ENCODE results near the gene SLC17A3. TPM values are rescaled to one million over a fixed set of nuclear protein-coding genes. Genes with fewer than 3 reads are reported as not detected.

The SLC17A3 gene
- total RNA-seq, 2 donors from 2014 or later: 0.63 TPM; not detected in 1

DNA sequence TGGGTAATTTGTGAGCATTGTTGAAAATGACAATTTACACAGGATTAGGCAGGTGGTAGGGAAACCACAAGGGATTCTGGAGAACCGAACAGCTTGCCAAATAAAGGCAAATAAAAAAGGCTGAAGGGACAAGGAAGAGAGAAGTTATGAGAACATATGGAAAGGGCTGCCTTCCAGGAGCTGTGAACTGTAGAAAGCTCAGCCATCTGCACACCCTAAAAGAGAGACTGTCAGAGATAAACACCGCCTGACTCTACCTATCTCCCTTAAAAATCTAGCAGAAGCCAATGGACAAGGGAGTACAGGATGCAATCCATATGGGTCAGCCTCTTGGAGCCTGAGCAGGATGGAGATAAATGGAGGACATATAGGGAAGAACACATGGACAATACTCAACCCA lies 29.5 kb downstream of the SLC17A3 start:
- TF ChIP-seq, protein P1, sequence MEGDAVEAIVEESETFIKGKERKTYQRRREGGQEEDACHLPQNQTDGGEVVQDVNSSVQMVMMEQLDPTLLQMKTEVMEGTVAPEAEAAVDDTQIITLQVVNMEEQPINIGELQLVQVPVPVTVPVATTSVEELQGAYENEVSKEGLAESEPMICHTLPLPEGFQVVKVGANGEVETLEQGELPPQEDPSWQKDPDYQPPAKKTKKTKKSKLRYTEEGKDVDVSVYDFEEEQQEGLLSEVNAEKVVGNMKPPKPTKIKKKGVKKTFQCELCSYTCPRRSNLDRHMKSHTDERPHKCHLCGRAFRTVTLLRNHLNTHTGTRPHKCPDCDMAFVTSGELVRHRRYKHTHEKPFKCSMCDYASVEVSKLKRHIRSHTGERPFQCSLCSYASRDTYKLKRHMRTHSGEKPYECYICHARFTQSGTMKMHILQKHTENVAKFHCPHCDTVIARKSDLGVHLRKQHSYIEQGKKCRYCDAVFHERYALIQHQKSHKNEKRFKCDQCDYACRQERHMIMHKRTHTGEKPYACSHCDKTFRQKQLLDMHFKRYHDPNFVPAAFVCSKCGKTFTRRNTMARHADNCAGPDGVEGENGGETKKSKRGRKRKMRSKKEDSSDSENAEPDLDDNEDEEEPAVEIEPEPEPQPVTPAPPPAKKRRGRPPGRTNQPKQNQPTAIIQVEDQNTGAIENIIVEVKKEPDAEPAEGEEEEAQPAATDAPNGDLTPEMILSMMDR (IDR thresholded peaks at IDR 0.05): no peak
- Histone ChIP-seq H3K27ac (no peak overlapping the region), H3K27me3 (replicated peaks; ENCODE audit: insufficient read depth) (no peaks in the 10 kb centered on the region), H3K36me3 (no peaks in the 10 kb centered on the region), H3K4me3 (no peak overlapping the region), H3K9me3 (no peaks in the 10 kb centered on the region), H3K4me1 (ENCODE audit: control insufficient read depth in 1 of 2, low read depth in 2 of 2) (no peaks in the 10 kb centered on the region)
- DNase-seq (ENCODE audit: low spot score): no peak
- ATAC-seq (ENCODE audit: insufficient number of reproducible peaks, low FRiP score, low read depth): no peak

- no peak for ATAC-seq (ENCODE audit: insufficient number of reproducible peaks, low FRiP score, low read depth)
- Histone ChIP-seq H3K4me1 (ENCODE audit: control insufficient read depth in 1 of 2, low read depth in 2 of 2) (peaks cover 0 to 11% of the 10 kb centered on the region in 2 donors), H3K4me3 (no peak overlapping the region), H3K27me3 (replicated peaks; ENCODE audit: insufficient read depth) (no peaks in the 10 kb centered on the region), H3K9me3 (no peaks in the 10 kb centered on the region), H3K36me3 (no peaks in the 10 kb centered on the region), H3K27ac (no peak overlapping the region)
- DNase-seq (ENCODE audit: low spot score): no peak
- TF ChIP-seq, protein P1 (IDR thresholded peaks at IDR 0.05): no peak
Observed at GRCh38 chr6:25842526-25842925, 31.5 kb downstream of the SLC17A3 start.

- Histone ChIP-seq H3K4me1 (ENCODE audit: control insufficient read depth in 1 of 2, low read depth in 2 of 2) (peaks cover 18 to 44% of the 10 kb centered on the region in 2 donors), H3K27me3 (replicated peaks; ENCODE audit: insufficient read depth) (no peaks in the 10 kb centered on the region), H3K4me3 (peak overlapping the region; percentile 24), H3K9me3 (no peaks in the 10 kb centered on the region), H3K36me3 (no peaks in the 10 kb centered on the region), H3K27ac (peak overlapping the region; percentile 76 to 93)
- ATAC-seq (ENCODE audit: insufficient number of reproducible peaks, low FRiP score, low read depth) (peak; percentile 80), DNase-seq (ENCODE audit: low spot score) (no peak)
- TF ChIP-seq, protein P1 (IDR thresholded peaks at IDR 0.05): no peak
Observed at GRCh38 chr6:25835442-25836283, 38.4 kb downstream of the SLC17A3 start.

GRCh38 chr6:25834950-25835349 lies 39.1 kb downstream of the SLC17A3 start:
- no peaks in the 10 kb centered on the region for H3K27me3 ChIP-seq (replicated peaks; ENCODE audit: insufficient read depth)
- no peaks in the 10 kb centered on the region for H3K36me3 ChIP-seq
- H3K4me3 ChIP-seq: peak overlapping the region; percentile 24
- TF ChIP-seq, protein P1 (IDR thresholded peaks at IDR 0.05): no peak
- no peak for DNase-seq (ENCODE audit: low spot score)
- ATAC-seq (ENCODE audit: insufficient number of reproducible peaks, low FRiP score, low read depth): no peak
- H3K9me3 ChIP-seq: no peaks in the 10 kb centered on the region
- H3K27ac ChIP-seq: peak overlapping the region; percentile 76 to 93
- peaks cover 18 to 44% of the 10 kb centered on the region in 2 donors for H3K4me1 ChIP-seq (ENCODE audit: control insufficient read depth in 1 of 2, low read depth in 2 of 2)

- H3K4me1 ChIP-seq (ENCODE audit: control insufficient read depth in 1 of 2, low read depth in 2 of 2): peaks cover 18 to 40% of the 10 kb centered on the region in 2 donors
- no peaks in the 10 kb centered on the region for H3K9me3 ChIP-seq
- H3K27me3 ChIP-seq (replicated peaks; ENCODE audit: insufficient read depth): no peaks in the 10 kb centered on the region
- TF ChIP-seq, protein P1 (IDR thresholded peaks at IDR 0.05): no peak
- H3K36me3 ChIP-seq: no peaks in the 10 kb centered on the region
- H3K27ac ChIP-seq: no peak overlapping the region
- DNase-seq (ENCODE audit: low spot score) (no peak), ATAC-seq (ENCODE audit: insufficient number of reproducible peaks, low FRiP score, low read depth) (no peak)
- H3K4me3 ChIP-seq: no peak overlapping the region
Observed at GRCh38 chr6:25833136-25833535, 40.9 kb downstream of the SLC17A3 start.
